Naive thymus-derived CD4-positive, alpha-beta T cell (primary cell): ENCODE data around the gene BTBD18. TPM values are rescaled to one million over a fixed set of nuclear protein-coding genes. Genes with fewer than 3 reads are reported as not detected.

Experiments used
- ATAC-seq: fragments of 150-1000 bp; cut with Tn5 transposase; 2 replicates; pipeline ENCODE4 v1.10.0; 2021; ENCODE audit warnings: mild to moderate bottlenecking, moderate library complexity
- CTCF ChIA-PET: fragments of 350-600 bp; sonication (Branson Sonifier 250); formaldehyde crosslinking; loops from one replicate; lab custom pipeline; 2021; ENCODE audit warnings: antibody characterized with exemption; lab: Charles Lee
- POLR2A ChIA-PET: fragments of 350-600 bp; sonication (Branson Sonifier 250); formaldehyde crosslinking; loops from one replicate; lab custom pipeline; 2021; ENCODE audit warnings: antibody characterized with exemption, inconsistent platforms; lab: Charles Lee
- DNase-seq, 9 donors: peaks; one replicate each; pipeline versions ENCODE4 v3.0.0 to v3.0.0-alpha.2; 2020 to 2022; ENCODE audit warnings: mixed read lengths in 1 of 9
- H3K27ac ChIP-seq: one replicate; pipeline ENCODE4 v1.7.0; 2013; ENCODE audit warnings: mild to moderate bottlenecking, low read depth, low read length, moderate library complexity
- H3K27me3 ChIP-seq, 2 donors: one replicate each; pipeline ENCODE4 v1.7.0; 2013; ENCODE audit warnings: low read length in 2 of 2, mild to moderate bottlenecking in 2 of 2, moderate library complexity in 2 of 2; ENCODE audit not compliant: control insufficient read depth in 2 of 2, insufficient read depth in 2 of 2
- H3K36me3 ChIP-seq, 3 experiments: 1 replicate in 2 of 3; 2 replicates in 1 of 3; pipeline ENCODE4 v1.7.0; 2013; ENCODE audit warnings: low read length in 3 of 3, mild to moderate bottlenecking in 3 of 3, moderate library complexity in 1 of 3; ENCODE audit not compliant: insufficient read depth in 3 of 3, control insufficient read depth in 2 of 3
- H3K4me1 ChIP-seq, 2 donors: one replicate each; pipeline ENCODE4 v1.7.0; 2013; ENCODE audit warnings: low read length in 2 of 2, mild to moderate bottlenecking in 2 of 2, moderate library complexity in 1 of 2; ENCODE audit not compliant: control insufficient read depth in 2 of 2, insufficient read depth in 2 of 2
- H3K4me3 ChIP-seq: 2 replicates; pipeline ENCODE4 v1.7.0; 2013; ENCODE audit warnings: mild to moderate bottlenecking, low read length
- H3K9me3 ChIP-seq, 3 experiments: 1 replicate in 2 of 3; 2 replicates in 1 of 3; pipeline ENCODE4 v1.7.0; 2013; ENCODE audit warnings: low read length in 3 of 3; ENCODE audit not compliant: control insufficient read depth in 2 of 3
- H3K27ac Mint-ChIP-seq, 9 donors: one replicate each; pipeline ENCODE4 v1.8.0; 2020 to 2022; ENCODE audit warnings: mixed read lengths in 9 of 9, mild to moderate bottlenecking in 8 of 9, moderate library complexity in 5 of 9, inconsistent platforms in 2 of 9
- H3K27me3 Mint-ChIP-seq, 5 donors: one replicate each; pipeline ENCODE4 v1.8.0; 2021 to 2022; ENCODE audit warnings: mixed read lengths in 5 of 5, mild to moderate bottlenecking in 1 of 5
- H3K36me3 Mint-ChIP-seq, 5 donors: one replicate each; pipeline ENCODE4 v1.8.0; 2020 to 2022; ENCODE audit warnings: mixed read lengths in 5 of 5, mild to moderate bottlenecking in 3 of 5, inconsistent platforms in 1 of 5
- H3K4me1 Mint-ChIP-seq, 7 donors: one replicate each; pipeline ENCODE4 v1.8.0; 2020 to 2022; ENCODE audit warnings: mixed read lengths in 7 of 7, mild to moderate bottlenecking in 3 of 7, inconsistent platforms in 1 of 7
- H3K4me3 Mint-ChIP-seq, 10 donors: one replicate each; pipeline ENCODE4 v1.8.0; 2020 to 2022; ENCODE audit warnings: mild to moderate bottlenecking in 10 of 10, mixed read lengths in 10 of 10, moderate library complexity in 6 of 10, inconsistent platforms in 2 of 10
- H3K9me3 Mint-ChIP-seq, 11 donors: one replicate each; pipeline ENCODE4 v1.8.0; 2020 to 2022; ENCODE audit warnings: mixed read lengths in 11 of 11, mild to moderate bottlenecking in 4 of 11, inconsistent platforms in 1 of 11, moderate library complexity in 1 of 11
- intact Hi-C, 2 donors: fragments of 100-400 bp; cut with micrococcal nuclease; formaldehyde crosslinking; loops; one replicate each; pipeline ENCODE4 v1.15.1; 2023
- polyA plus RNA-seq, 2 donors: library from polyadenylated mRNA; unstranded; fragments of 300-500 nt; fragmentation: Illumina TruSeq; gene quantifications; one replicate each; pipeline ENCODE4 v1.2.3, GENCODE V29; 2021
- total RNA-seq, 6 experiments: library from RNA in 5 of 6; stranded (reverse) in 5 of 6; gene quantifications; 1 replicate in 5 of 6; 2 replicates in 1 of 6; pipeline ENCODE4 v1.2.3 and lab custom pipeline; 2021 to 2026

The BTBD18 gene
- total and polyA plus RNA-seq, 7 experiments from 2014 or later: 0.56 to 0.95 TPM; not detected in 5

DNA sequence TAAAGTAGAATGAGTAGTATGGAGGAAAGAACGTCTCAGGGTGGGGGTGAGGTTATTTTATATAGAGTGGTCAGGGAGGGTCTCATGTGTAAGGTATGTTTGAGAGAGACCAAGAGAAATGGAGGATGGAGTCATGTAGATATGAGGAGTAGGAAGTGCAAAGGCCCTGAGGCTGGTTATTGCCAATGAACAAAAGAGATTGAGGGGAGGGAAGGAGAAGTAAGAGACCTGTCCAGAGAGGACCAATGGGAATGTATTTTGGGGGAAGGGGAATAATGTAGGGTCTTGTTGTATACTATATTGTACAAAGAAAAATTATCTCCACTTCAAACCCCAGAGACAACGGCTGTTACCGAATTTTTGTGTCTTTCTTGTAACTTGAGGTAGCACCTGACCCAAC, 19.7 kb upstream of the BTBD18 start:
- Mint-ChIP-seq H3K9me3 (no peaks in the 10 kb centered on the region), H3K27ac (no peak overlapping the region), H3K27me3 (no peaks in the 10 kb centered on the region), H3K36me3 (peaks cover 4 to 23% (median 5%) of the 10 kb centered on the region in 5 donors), H3K4me3 (no peak overlapping the region), H3K4me1 (peaks cover 5 to 15% (median 12%) of the 10 kb centered on the region in 7 donors)
- POLR2A ChIA-PET: no interaction called here
- no peak overlapping the region for H3K27ac ChIP-seq
- DNase-seq (no peak), ATAC-seq (no peak)
- no peaks in the 10 kb centered on the region for H3K4me1 ChIP-seq
- H3K27me3 ChIP-seq: no peaks in the 10 kb centered on the region
- no peaks in the 10 kb centered on the region for H3K36me3 ChIP-seq
- intact Hi-C loops: no loop called here
- H3K9me3 ChIP-seq: no peaks in the 10 kb centered on the region
- no peak overlapping the region for H3K4me3 ChIP-seq
- CTCF ChIA-PET: interaction anchor here (1.1 kb wide), 1 partner anchor 29 kb away, joined by 7 read pairs; no protein-coding TSS in a partner anchor

DNA sequence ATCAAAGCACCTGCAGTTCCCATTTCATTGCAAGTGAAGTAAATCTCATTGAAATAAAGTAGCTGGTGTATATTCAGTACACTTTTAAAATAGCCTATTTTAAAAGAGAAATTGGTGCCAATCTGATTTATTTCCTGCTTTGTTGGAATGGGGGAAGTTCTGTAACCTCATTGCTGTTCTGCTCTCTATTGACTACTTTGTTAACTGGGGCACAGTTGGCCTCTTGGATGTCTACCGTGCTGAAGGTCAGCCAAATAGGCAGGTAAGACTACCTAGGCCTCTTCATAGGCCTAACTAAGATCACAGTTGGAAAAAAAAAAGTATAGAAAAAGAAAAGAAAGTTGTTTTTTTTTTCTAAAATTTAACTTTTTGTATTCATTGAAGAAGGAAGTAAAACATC, 19.2 kb upstream of the BTBD18 start:
- ChIA-PET POLR2A (interaction anchor here (0.6 kb wide), 1 partner anchor 1151 kb away, joined by 3 read pairs; no protein-coding TSS in a partner anchor), CTCF (no interaction called here)
- Histone ChIP-seq H3K27me3 (no peaks in the 10 kb centered on the region), H3K4me3 (no peak overlapping the region), H3K4me1 (no peaks in the 10 kb centered on the region), H3K36me3 (no peaks in the 10 kb centered on the region), H3K9me3 (no peaks in the 10 kb centered on the region), H3K27ac (no peak overlapping the region)
- H3K27ac Mint-ChIP-seq: peak overlapping the region in 2 of 9 donors; percentile 25 to 26
- H3K4me1 Mint-ChIP-seq: peaks cover 5 to 15% (median 10%) of the 10 kb centered on the region in 7 donors
- no peaks in the 10 kb centered on the region for H3K27me3 Mint-ChIP-seq
- H3K36me3 Mint-ChIP-seq: peaks cover 4 to 22% (median 5%) of the 10 kb centered on the region in 5 donors
- no peak for ATAC-seq
- no peaks in the 10 kb centered on the region for H3K9me3 Mint-ChIP-seq
- intact Hi-C loops: no loop called here
- DNase-seq: no peak
- H3K4me3 Mint-ChIP-seq: peak overlapping the region in 1 of 10 donors; percentile 35

DNA sequence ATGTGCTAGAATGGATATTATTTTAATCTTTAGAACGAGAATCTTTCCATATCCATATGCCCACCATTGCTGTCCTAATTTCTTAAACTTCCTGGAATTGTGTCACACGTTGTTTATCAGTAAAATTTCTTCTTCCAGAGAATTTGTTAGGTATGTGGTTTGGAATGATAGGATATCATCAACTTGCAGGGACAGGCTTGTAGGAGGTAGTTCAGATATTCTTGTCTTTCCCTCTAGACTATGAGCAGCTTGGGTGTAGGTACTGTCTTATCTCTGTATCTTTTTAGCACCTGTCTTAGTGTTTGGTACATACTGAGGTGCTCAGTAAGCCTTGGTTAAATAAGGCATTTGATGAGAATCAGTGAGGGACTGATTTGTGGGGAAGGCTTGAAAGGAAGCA, 13.4 kb upstream of the BTBD18 start:
- Mint-ChIP-seq H3K36me3 (peaks cover 0 to 19% (median 5%) of the 10 kb centered on the region in 5 donors), H3K9me3 (no peaks in the 10 kb centered on the region), H3K27ac (no peak overlapping the region), H3K27me3 (peaks cover 0 to 5% (median 0%) of the 10 kb centered on the region in 5 donors), H3K4me1 (peaks cover 15 to 38% (median 26%) of the 10 kb centered on the region in 7 donors), H3K4me3 (no peak overlapping the region)
- CTCF ChIA-PET: interaction anchor here (2.9 kb wide), 1 partner anchor 36 kb away, joined by 14 read pairs; no protein-coding TSS in a partner anchor
- Histone ChIP-seq H3K27ac (no peak overlapping the region), H3K9me3 (no peaks in the 10 kb centered on the region), H3K27me3 (no peaks in the 10 kb centered on the region), H3K4me3 (no peak overlapping the region), H3K4me1 (peaks cover 0 to 11% of the 10 kb centered on the region in 2 donors), H3K36me3 (no peaks in the 10 kb centered on the region)
- DNase-seq (no peak), ATAC-seq (no peak)
- POLR2A ChIA-PET: interaction anchor here (1.3 kb wide), 1 partner anchor 23 kb away, joined by 5 read pairs; no protein-coding TSS in a partner anchor
- intact Hi-C loops: no loop called here

DNA sequence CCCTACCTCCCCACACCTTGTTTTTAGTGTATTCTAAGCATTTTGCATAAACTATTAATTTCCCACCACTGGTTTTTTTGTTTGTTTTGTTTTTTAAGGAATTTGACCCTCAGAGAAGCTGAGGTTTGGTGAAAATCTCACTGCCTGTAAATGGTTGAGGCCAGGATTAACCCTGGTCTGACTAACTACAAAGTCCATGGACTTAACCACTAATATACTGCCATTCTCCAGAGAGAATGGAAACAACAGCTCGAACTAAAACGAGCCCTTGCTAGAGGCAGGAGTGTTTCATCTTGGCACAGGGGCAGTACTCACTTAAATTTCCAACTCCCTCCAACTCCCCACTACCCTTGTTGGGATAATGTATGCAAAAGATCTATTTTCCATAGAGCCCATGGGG, 12.9 kb upstream of the BTBD18 start:
- H3K36me3 ChIP-seq: no peaks in the 10 kb centered on the region
- Mint-ChIP-seq H3K27ac (no peak overlapping the region), H3K4me1 (peaks cover 15 to 38% (median 25%) of the 10 kb centered on the region in 7 donors), H3K9me3 (no peaks in the 10 kb centered on the region), H3K4me3 (no peak overlapping the region), H3K27me3 (peaks cover 0 to 5% (median 0%) of the 10 kb centered on the region in 5 donors), H3K36me3 (peaks cover 0 to 18% (median 3%) of the 10 kb centered on the region in 5 donors)
- ChIA-PET POLR2A (interaction anchor here (0.6 to 1.3 kb wide), 2 partner anchors 22 to 99 kb away, joined by 4 to 5 read pairs; no protein-coding TSS in a partner anchor), CTCF (interaction anchor here (2.9 kb wide), 1 partner anchor 36 kb away, joined by 14 read pairs; no protein-coding TSS in a partner anchor)
- intact Hi-C loops: no loop called here
- H3K27me3 ChIP-seq: no peaks in the 10 kb centered on the region
- H3K9me3 ChIP-seq: no peaks in the 10 kb centered on the region
- H3K4me1 ChIP-seq: peaks cover 0 to 11% of the 10 kb centered on the region in 2 donors
- H3K27ac ChIP-seq: no peak overlapping the region
- DNase-seq (no peak), ATAC-seq (no peak)
- no peak overlapping the region for H3K4me3 ChIP-seq

DNA sequence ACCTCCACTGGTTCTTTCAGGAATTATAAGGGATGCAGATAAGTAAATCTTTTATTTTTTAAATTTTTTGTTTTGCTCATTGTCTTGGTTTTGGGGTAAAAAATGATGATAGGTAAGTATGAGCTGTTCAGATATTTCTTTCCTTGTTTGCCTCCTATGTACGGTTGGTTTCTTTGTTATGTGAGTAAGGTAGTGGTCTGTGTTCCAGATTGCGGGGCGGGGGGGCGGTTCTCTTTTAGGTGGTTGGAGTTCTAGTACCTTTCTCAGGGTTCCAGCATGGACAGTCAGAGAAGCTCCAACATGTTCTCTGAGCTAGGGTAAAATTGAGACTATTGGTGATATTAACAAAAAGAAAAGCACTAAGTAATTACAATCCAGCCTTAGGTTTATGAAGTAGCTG, 12.4 kb upstream of the BTBD18 start:
- H3K4me3 ChIP-seq: no peak overlapping the region
- CTCF ChIA-PET: interaction anchor here (2.9 kb wide), 1 partner anchor 37 kb away, joined by 14 read pairs; no protein-coding TSS in a partner anchor
- Mint-ChIP-seq H3K27me3 (peaks cover 0 to 5% (median 0%) of the 10 kb centered on the region in 5 donors), H3K4me1 (peaks cover 15 to 38% (median 25%) of the 10 kb centered on the region in 7 donors), H3K4me3 (peak overlapping the region in 1 of 10 donors; percentile 1), H3K27ac (peak overlapping the region in 4 of 9 donors; percentile 3 to 57 (median 10)), H3K36me3 (peaks cover 0 to 14% (median 0%) of the 10 kb centered on the region in 5 donors), H3K9me3 (no peaks in the 10 kb centered on the region)
- ATAC-seq: no peak
- H3K27ac ChIP-seq: no peak overlapping the region
- no peaks in the 10 kb centered on the region for H3K36me3 ChIP-seq
- no peaks in the 10 kb centered on the region for H3K27me3 ChIP-seq
- intact Hi-C loops: no loop called here
- DNase-seq: no peak
- no peaks in the 10 kb centered on the region for H3K9me3 ChIP-seq
- POLR2A ChIA-PET: interaction anchor here (0.6 to 1.3 kb wide), 2 partner anchors 22 to 99 kb away, joined by 4 to 5 read pairs; no protein-coding TSS in a partner anchor
- H3K4me1 ChIP-seq: peaks cover 0 to 11% of the 10 kb centered on the region in 2 donors

DNA sequence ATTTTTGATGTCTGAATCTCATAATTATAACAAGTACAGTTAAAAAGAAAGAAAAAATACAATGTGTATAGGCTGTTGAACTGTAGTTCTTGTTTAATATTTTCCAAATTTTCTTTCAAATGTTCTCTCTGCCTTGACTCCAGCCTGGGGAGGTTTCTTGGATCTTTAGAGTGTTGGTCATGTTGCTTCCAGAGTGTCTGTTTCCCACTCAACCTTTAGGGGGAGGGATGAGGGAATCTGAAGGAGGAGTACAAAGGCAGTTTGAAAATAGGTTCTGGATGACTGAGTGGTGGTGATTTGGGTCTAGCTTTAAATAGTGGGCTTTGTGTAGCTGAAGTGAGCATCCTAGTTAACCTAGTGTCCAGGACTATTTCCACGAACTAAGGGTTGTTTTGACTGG, 11.9 kb upstream of the BTBD18 start:
- Histone ChIP-seq H3K27me3 (no peaks in the 10 kb centered on the region), H3K36me3 (no peaks in the 10 kb centered on the region), H3K27ac (no peak overlapping the region), H3K4me1 (peaks cover 0 to 11% of the 10 kb centered on the region in 2 donors), H3K9me3 (no peaks in the 10 kb centered on the region), H3K4me3 (no peak overlapping the region)
- DNase-seq: no peak
- Mint-ChIP-seq H3K4me3 (peak overlapping the region in 4 of 10 donors; percentile 1 to 54 (median 20)), H3K27ac (peak overlapping the region in 6 of 9 donors; percentile 3 to 58 (median 16)), H3K36me3 (peaks cover 0 to 14% (median 0%) of the 10 kb centered on the region in 5 donors), H3K9me3 (no peaks in the 10 kb centered on the region), H3K27me3 (peaks cover 0 to 5% (median 0%) of the 10 kb centered on the region in 5 donors), H3K4me1 (peaks cover 15 to 38% (median 25%) of the 10 kb centered on the region in 7 donors)
- intact Hi-C loops: no loop called here
- no peak for ATAC-seq
- ChIA-PET CTCF (interaction anchor here (2.9 kb wide), 2 partner anchors 37 to 38 kb away, joined by 14 read pairs; no protein-coding TSS in a partner anchor), POLR2A (no interaction called here)
